Upper lobe of left lung (tissue), 6 donors: ENCODE results near the gene RCAN3. TPM values are rescaled to one million over a fixed set of nuclear protein-coding genes. Genes with fewer than 3 reads are reported as not detected.
A peak's percentile ranks its signal among the peaks of the same experiment; 100 is the strongest.

ENCODE experiments used
- ATAC-seq, 2 donors: fragments of 200-7000 bp; cut with Tn5 transposase; one replicate each; pipeline ENCODE4 v1.9.1; 2022; ENCODE audit warnings: mild to moderate bottlenecking in 2 of 2, moderate library complexity in 2 of 2; ENCODE audit not compliant: low FRiP score in 2 of 2
- DNase-seq, 2 donors: peaks; one replicate each; pipeline ENCODE4 v3.0.0-alpha.2; 2019 to 2020
- H3K27ac ChIP-seq, 4 donors: fragments of 200-600 bp; sonication (generic); one replicate each; pipeline ENCODE4 v1.5.1; 2016 to 2019
- H3K27me3 ChIP-seq, 4 donors: fragments of 200-600 bp; sonication (generic); one replicate each; pipeline ENCODE4 v1.5.1; 2017 to 2019
- H3K36me3 ChIP-seq, 4 donors: fragments of 200-600 bp; sonication (generic); one replicate each; pipeline ENCODE4 v1.5.1; 2016 to 2019
- H3K4me1 ChIP-seq, 4 donors: fragments of 200-600 bp; sonication (generic); one replicate each; pipeline ENCODE4 v1.5.1; 2018 to 2019
- H3K4me3 ChIP-seq, 4 donors: fragments of 200-600 bp; sonication (generic); one replicate each; pipeline ENCODE4 v1.5.1; 2017 to 2019; ENCODE audit warnings: mild to moderate bottlenecking in 2 of 4, moderate library complexity in 1 of 4
- H3K9me3 ChIP-seq, 4 donors: fragments of 200-600 bp; sonication (generic); one replicate each; pipeline ENCODE4 v1.5.1; 2018 to 2019
- EP300 ChIP-seq, 4 donors: sonication (generic); formaldehyde crosslinking; IDR thresholded peaks; one replicate each; pipeline ENCODE4 v1.5.1; 2017; ENCODE audit warnings: antibody characterized with exemption in 4 of 4, control low read depth in 2 of 4
- POLR2A ChIP-seq, 4 donors: fragments of 450-650 bp; IDR thresholded peaks; one replicate each; pipeline ENCODE4 v1.5.1; 2016 to 2017; ENCODE audit warnings: antibody characterized with exemption in 4 of 4, mild to moderate bottlenecking in 2 of 4
- POLR2AphosphoS5 ChIP-seq, 2 donors: sonication (generic); formaldehyde crosslinking; IDR thresholded peaks; one replicate each; pipeline ENCODE4 v1.5.1; 2017; ENCODE audit warnings: antibody characterized with exemption in 2 of 2
- WGBS, 2 donors: methylation state at CpG; one replicate each; pipeline ENCODE4 v1.1.5; 2017 to 2018; 5-methylcytosine and 5-hydroxymethylcytosine counted together
- total RNA-seq, 6 donors: library from RNA; depleted of rRNA in 4 of 6; stranded (reverse); fragments of >200 nt in 4 of 6; gene quantifications; one replicate each; pipeline versions ENCODE4 v1.1.0 to v1.2.1, GENCODE V29; 2016 to 2021
- TF ChIP-seq, protein P1 (sequence below), 6 experiments: fragments of 450-650 bp in 4 of 6; fragments of 200-600 bp in 2 of 6; sonication (generic) in 2 of 6; IDR thresholded peaks; one replicate each; pipeline ENCODE4 v1.5.1; 2016 to 2019; ENCODE audit warnings: antibody characterized with exemption in 6 of 6
- donor health status: DM: no; HTN: no; CAD: no; lungs with moderate emphysema.
- donor health status: DM: no; HTN: yes; CAD: no; lungs with severe emphysema.

The RCAN3 gene
- total RNA-seq, 6 donors from 2014 or later: 13.6 to 35.5 (median 18.6) TPM

DNA sequence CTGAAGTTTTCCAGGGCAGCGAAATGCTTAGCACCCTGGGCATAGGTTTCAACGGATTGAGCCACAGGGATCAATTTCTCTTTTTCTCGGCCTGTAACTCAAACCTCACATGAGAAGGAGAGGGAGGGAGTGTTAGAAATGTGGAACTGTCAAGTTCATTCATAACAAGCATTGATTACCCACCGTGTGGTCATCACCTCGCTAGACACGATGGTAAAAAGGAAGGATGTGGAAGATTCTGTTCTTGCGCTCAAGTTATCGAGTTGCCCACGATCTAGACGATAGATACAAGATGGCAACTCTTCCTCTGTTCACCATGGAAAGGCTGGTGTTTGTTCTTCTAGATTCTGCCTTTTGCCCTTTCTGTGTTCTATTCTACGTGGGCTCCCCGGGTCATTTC lies 4.0 kb upstream of the RCAN3 start:
- Histone ChIP-seq H3K27ac (no peak overlapping the region), H3K9me3 (no peaks in the 10 kb centered on the region), H3K4me1 (peaks cover 0 to 20% (median 8%) of the 10 kb centered on the region in 4 donors), H3K36me3 (no peaks in the 10 kb centered on the region), H3K27me3 (no peaks in the 10 kb centered on the region), H3K4me3 (no peak overlapping the region)
- no peak for DNase-seq
- TF ChIP-seq, protein P1, sequence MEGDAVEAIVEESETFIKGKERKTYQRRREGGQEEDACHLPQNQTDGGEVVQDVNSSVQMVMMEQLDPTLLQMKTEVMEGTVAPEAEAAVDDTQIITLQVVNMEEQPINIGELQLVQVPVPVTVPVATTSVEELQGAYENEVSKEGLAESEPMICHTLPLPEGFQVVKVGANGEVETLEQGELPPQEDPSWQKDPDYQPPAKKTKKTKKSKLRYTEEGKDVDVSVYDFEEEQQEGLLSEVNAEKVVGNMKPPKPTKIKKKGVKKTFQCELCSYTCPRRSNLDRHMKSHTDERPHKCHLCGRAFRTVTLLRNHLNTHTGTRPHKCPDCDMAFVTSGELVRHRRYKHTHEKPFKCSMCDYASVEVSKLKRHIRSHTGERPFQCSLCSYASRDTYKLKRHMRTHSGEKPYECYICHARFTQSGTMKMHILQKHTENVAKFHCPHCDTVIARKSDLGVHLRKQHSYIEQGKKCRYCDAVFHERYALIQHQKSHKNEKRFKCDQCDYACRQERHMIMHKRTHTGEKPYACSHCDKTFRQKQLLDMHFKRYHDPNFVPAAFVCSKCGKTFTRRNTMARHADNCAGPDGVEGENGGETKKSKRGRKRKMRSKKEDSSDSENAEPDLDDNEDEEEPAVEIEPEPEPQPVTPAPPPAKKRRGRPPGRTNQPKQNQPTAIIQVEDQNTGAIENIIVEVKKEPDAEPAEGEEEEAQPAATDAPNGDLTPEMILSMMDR (IDR thresholded peaks at IDR 0.05): no peak
- TF ChIP-seq POLR2A (IDR thresholded peaks at IDR 0.05) (no peak), POLR2AphosphoS5 (IDR thresholded peaks at IDR 0.05) (no peak), EP300 (IDR thresholded peaks at IDR 0.05) (no peak)
- WGBS, 2 donors: 67 to 78% methylated on average over 12 of the region's 12 CpGs
- ATAC-seq: no peak

DNA sequence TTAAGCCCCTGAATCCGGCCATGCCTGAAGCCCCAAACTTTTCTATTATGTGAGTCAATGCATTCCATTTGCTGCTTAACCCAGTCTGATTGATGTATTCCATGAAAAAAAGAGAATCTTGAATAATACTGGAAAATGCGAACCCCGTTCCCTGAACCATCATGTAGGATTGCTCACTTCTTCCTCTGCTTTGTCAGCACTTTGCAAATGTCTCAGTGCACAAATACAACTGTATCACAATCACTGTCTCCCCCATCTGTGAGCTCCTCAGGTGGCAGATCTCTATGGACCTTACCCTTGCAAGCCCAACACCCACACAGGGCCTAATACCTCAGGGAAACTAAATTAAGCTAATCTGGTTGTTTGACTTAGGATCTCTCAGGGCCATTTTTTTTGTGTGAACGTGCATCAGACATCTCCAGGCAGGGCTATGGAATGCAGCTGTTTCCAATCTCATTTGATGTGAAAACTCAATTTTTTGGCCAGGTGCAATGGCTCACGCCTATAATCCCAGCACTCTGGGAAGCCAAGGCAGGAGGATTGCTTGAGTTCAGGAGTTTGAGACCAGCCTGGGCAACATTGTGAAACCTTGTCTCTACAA lies 2.1 kb upstream of the RCAN3 start:
- ATAC-seq (no peak), DNase-seq (no peak)
- TF ChIP-seq EP300 (IDR thresholded peaks at IDR 0.05) (no peak), POLR2A (IDR thresholded peaks at IDR 0.05) (no peak), POLR2AphosphoS5 (IDR thresholded peaks at IDR 0.05) (no peak)
- TF ChIP-seq, protein P1 (IDR thresholded peaks at IDR 0.05): no peak
- 81 to 83% methylated on average over 5 of the region's 5 CpGs for WGBS, 2 donors
- Histone ChIP-seq H3K27ac (no peak overlapping the region), H3K4me3 (no peak overlapping the region), H3K27me3 (no peaks in the 10 kb centered on the region), H3K9me3 (no peaks in the 10 kb centered on the region), H3K4me1 (peaks cover 0 to 28% (median 10%) of the 10 kb centered on the region in 4 donors), H3K36me3 (no peaks in the 10 kb centered on the region)

DNA sequence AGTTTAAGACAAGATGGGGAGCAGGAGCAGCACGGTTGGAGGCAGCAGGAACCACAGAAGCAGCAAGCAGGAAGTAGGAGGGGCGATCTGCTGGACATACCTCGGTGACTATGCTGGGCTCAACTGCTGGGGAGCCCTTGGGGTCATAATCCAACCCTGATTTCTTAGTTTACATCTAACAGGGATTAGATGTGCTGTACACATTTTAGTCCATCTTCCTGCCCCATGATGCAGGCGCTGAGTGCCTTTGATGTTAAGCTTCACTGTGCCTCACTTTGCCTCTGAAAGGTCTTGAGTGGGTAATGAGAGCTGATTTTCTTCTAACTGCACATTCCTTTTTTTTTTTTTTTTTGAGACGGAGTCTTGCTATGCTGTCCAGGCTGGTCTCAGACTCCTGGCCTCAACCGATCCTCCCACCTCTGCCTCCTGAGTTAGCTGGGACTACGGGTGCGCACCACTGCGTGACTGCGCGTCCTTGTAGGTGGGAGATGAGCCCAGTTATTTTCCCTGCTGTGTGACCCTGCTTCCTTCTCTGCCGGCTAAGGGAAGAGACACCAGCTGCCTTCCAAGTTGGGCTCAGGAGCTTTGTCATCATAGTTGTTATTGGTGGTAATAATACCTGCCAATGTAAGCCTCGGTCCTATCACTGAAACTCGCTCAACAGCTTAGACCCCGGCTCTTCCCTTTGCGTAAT lies 1.1 kb upstream of the RCAN3 start:
- H3K27ac ChIP-seq: peak overlapping the region; percentile 83 to 94 (median 88)
- WGBS, 2 donors: 50 to 51% methylated on average over 16 of the region's 16 CpGs
- peak in 1 of 2 donors; percentile 60 for DNase-seq
- TF ChIP-seq, protein P1 (IDR thresholded peaks at IDR 0.05): no peak
- TF ChIP-seq POLR2AphosphoS5 (IDR thresholded peaks at IDR 0.05): no peak
- TF ChIP-seq EP300 (IDR thresholded peaks at IDR 0.05): no peak
- TF ChIP-seq POLR2A (IDR thresholded peaks at IDR 0.05): no peak
- peak overlapping the region in 3 of 4 donors; percentile 70 to 85 (median 78) for H3K4me3 ChIP-seq
- no peaks in the 10 kb centered on the region for H3K27me3 ChIP-seq
- no peaks in the 10 kb centered on the region for H3K36me3 ChIP-seq
- ATAC-seq: peak in 1 of 2 donors; percentile 34
- H3K9me3 ChIP-seq: no peaks in the 10 kb centered on the region
- peaks cover 0 to 28% (median 10%) of the 10 kb centered on the region in 4 donors for H3K4me1 ChIP-seq

DNA sequence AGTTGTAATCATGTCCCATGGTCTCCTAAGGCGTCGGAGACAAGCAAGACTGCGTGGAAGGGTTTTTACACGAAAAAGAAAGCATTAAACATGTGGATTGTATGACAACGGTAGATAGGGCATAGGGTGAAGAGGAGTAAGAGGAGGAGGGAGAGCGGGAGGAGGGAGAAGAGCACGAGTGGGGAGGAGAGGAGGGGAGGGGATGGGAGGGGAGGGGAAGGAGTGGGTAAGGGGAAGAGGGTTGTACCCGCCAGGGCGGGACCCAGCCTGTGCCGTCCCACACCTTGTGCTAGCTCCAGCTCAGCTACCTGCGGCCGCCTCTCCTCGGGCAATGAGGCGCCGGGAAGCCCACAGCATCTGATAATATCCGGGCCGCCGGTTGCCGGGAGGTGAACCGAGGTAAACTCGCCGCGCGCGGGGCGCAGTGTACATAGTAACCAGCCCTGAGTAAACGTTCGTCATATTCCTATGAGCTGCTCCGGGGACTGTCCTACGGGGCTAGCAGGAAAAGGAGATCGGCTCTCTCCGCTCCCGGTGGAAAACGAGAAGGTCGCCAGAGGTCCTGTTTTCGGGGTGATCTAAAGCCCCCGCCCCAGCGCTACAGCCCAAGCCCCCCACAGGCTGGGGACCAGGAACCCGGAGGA lies 449 bp upstream of the RCAN3 start:
- H3K4me3 ChIP-seq: peak overlapping the region; percentile 47 to 85 (median 74)
- H3K36me3 ChIP-seq: no peaks in the 10 kb centered on the region
- TF ChIP-seq POLR2A (IDR thresholded peaks at IDR 0.05) (peak in 2 of 4 donors; percentile 38 to 63), POLR2AphosphoS5 (IDR thresholded peaks at IDR 0.05) (peak in 1 of 2 donors; percentile 41)
- TF ChIP-seq, protein P1 (IDR thresholded peaks at IDR 0.05): no peak
- no peaks in the 10 kb centered on the region for H3K9me3 ChIP-seq
- ATAC-seq (peak; percentile 73 to 83), DNase-seq (peak; percentile 82 to 93)
- H3K4me1 ChIP-seq: peaks cover 0 to 28% (median 10%) of the 10 kb centered on the region in 4 donors
- WGBS, 2 donors: 1% methylated on average over 22 to 25 of the region's 39 CpGs
- H3K27ac ChIP-seq: peak overlapping the region; percentile 83 to 94 (median 88)
- H3K27me3 ChIP-seq: no peaks in the 10 kb centered on the region
